ENCODE measurements around the gene IGF1R.

- no peak for TF ChIP-seq EZH2phosphoT487 (IDR thresholded peaks at IDR 0.05)
- no peak for TF ChIP-seq CTCF (IDR thresholded peaks at IDR 0.05)
- no peak for TF ChIP-seq EZH2 (IDR thresholded peaks at IDR 0.05)
Observed at GRCh38 chr15:98796685-98797357, 148.5 kb downstream of the IGF1R start.

Measured in neural progenitor cell (in vitro differentiated cells).